Mucosa of stomach (tissue), 1 donor: ENCODE measurements around the gene TTLL11.
"Not testable (repeated sequence)": the region's sequence is repeated elsewhere in the genome, so short reads cannot be mapped to it uniquely, and the experiment has no call there.

Experiments
- H3K27me3 ChIP-seq: one replicate; pipeline ENCODE4 v1.7.0; 2013; ENCODE audit warnings: mild to moderate bottlenecking, low read length; ENCODE audit not compliant: control insufficient read depth, insufficient read depth
- H3K36me3 ChIP-seq: one replicate; pipeline ENCODE4 v1.7.0; 2013; ENCODE audit warnings: low read length; ENCODE audit not compliant: control insufficient read depth, insufficient read depth
- H3K4me1 ChIP-seq: one replicate; pipeline ENCODE4 v1.7.0; 2013; ENCODE audit warnings: mild to moderate bottlenecking, low read length; ENCODE audit not compliant: control insufficient read depth, insufficient read depth
- H3K4me3 ChIP-seq: one replicate; pipeline ENCODE4 v1.7.0; 2013; ENCODE audit warnings: low read length
- H3K9ac ChIP-seq: one replicate; pipeline ENCODE4 v1.7.0; 2013; ENCODE audit warnings: mild to moderate bottlenecking, low read length, moderate library complexity
- H3K9me3 ChIP-seq: one replicate; pipeline ENCODE4 v1.7.0; 2013; ENCODE audit warnings: mild to moderate bottlenecking, low read length, moderate library complexity; ENCODE audit not compliant: control insufficient read depth
- donor health status: Pancreatic carcinoma.

Gene TTLL11

GRCh38 chr9:121798941-121799340 is 294.2 kb downstream of the TTLL11 start:
- Histone ChIP-seq H3K9ac (no peak overlapping the region), H3K36me3 (no peaks in the 10 kb centered on the region), H3K9me3 (no peaks in the 10 kb centered on the region), H3K27me3 (no peaks in the 10 kb centered on the region), H3K4me3 (no peak overlapping the region), H3K4me1 (no peaks in the 10 kb centered on the region)

GRCh38 chr9:121797081-121797480 is 296.0 kb downstream of the TTLL11 start:
- Histone ChIP-seq H3K4me1 (no peaks in the 10 kb centered on the region), H3K36me3 (no peaks in the 10 kb centered on the region), H3K27me3 (no peaks in the 10 kb centered on the region), H3K9me3 (no peaks in the 10 kb centered on the region), H3K9ac (no peak overlapping the region), H3K4me3 (no peak overlapping the region)

- H3K4me3 ChIP-seq, H3K9me3 ChIP-seq, H3K36me3 ChIP-seq, H3K9ac ChIP-seq, H3K4me1 ChIP-seq, H3K27me3 ChIP-seq: not testable (repeated sequence)
Observed at GRCh38 chr9:121794334-121794733, 298.8 kb downstream of the TTLL11 start.

GRCh38 chr9:121792476-121792875 is 300.6 kb downstream of the TTLL11 start:
- not testable (repeated sequence) for H3K4me3 ChIP-seq, H3K27me3 ChIP-seq, H3K9ac ChIP-seq, H3K36me3 ChIP-seq, H3K4me1 ChIP-seq, H3K9me3 ChIP-seq

- Histone ChIP-seq H3K36me3 (no peaks in the 10 kb centered on the region), H3K4me3 (no peak overlapping the region), H3K27me3 (no peaks in the 10 kb centered on the region), H3K4me1 (no peaks in the 10 kb centered on the region), H3K9me3 (no peaks in the 10 kb centered on the region), H3K9ac (no peak overlapping the region)
Observed at GRCh38 chr9:121790841-121791240, 302.3 kb downstream of the TTLL11 start.

- no peaks in the 10 kb centered on the region for H3K27me3 ChIP-seq
- no peak overlapping the region for H3K4me3 ChIP-seq
- no peaks in the 10 kb centered on the region for H3K9me3 ChIP-seq
- no peaks in the 10 kb centered on the region for H3K4me1 ChIP-seq
- no peaks in the 10 kb centered on the region for H3K36me3 ChIP-seq
- no peak overlapping the region for H3K9ac ChIP-seq
Observed at GRCh38 chr9:121788686-121789366, 304.3 kb downstream of the TTLL11 start.

- Histone ChIP-seq H3K4me3 (no peak overlapping the region), H3K9ac (no peak overlapping the region), H3K4me1 (no peaks in the 10 kb centered on the region), H3K36me3 (peaks cover 5% of the 10 kb centered on the region), H3K27me3 (no peaks in the 10 kb centered on the region), H3K9me3 (no peaks in the 10 kb centered on the region)
Observed at GRCh38 chr9:121786998-121787422, 306.1 kb downstream of the TTLL11 start.

GRCh38 chr9:121786543-121786948 is 306.6 kb downstream of the TTLL11 start:
- Histone ChIP-seq H3K27me3 (no peaks in the 10 kb centered on the region), H3K4me3 (no peak overlapping the region), H3K9ac (no peak overlapping the region), H3K36me3 (peaks cover 8% of the 10 kb centered on the region), H3K4me1 (no peaks in the 10 kb centered on the region), H3K9me3 (no peaks in the 10 kb centered on the region)

GRCh38 chr9:121785673-121786542 is 307.2 kb downstream of the TTLL11 start:
- Histone ChIP-seq H3K4me1 (no peaks in the 10 kb centered on the region), H3K9ac (no peak overlapping the region), H3K4me3 (no peak overlapping the region), H3K9me3 (no peaks in the 10 kb centered on the region), H3K27me3 (no peaks in the 10 kb centered on the region), H3K36me3 (peaks cover 13% of the 10 kb centered on the region)

- Histone ChIP-seq H3K9me3 (no peaks in the 10 kb centered on the region), H3K4me3 (no peak overlapping the region), H3K4me1 (peaks cover 2% of the 10 kb centered on the region), H3K36me3 (peaks cover 13% of the 10 kb centered on the region), H3K9ac (no peak overlapping the region), H3K27me3 (no peaks in the 10 kb centered on the region)
Observed at GRCh38 chr9:121784731-121785411, 308.2 kb downstream of the TTLL11 start.

GRCh38 chr9:121783521-121784507 is 309.3 kb downstream of the TTLL11 start:
- Histone ChIP-seq H3K36me3 (peaks cover 13% of the 10 kb centered on the region), H3K9me3 (no peaks in the 10 kb centered on the region), H3K27me3 (no peaks in the 10 kb centered on the region), H3K4me3 (no peak overlapping the region), H3K9ac (no peak overlapping the region), H3K4me1 (peaks cover 8% of the 10 kb centered on the region)
